ENCODE results near the gene CYP4F3. TPM values are rescaled to one million over a fixed set of nuclear protein-coding genes. Genes with fewer than 3 reads are reported as not detected.

The CYP4F3 gene
- total RNA-seq, 4 donors from 2014 or later = 0.08 to 5.3 (median 0.81) TPM; not detected in 1

- H3K4me1 ChIP-seq = peaks cover 0 to 4% (median 0%) of the 10 kb centered on the region in 3 donors
- H3K4me3 ChIP-seq = no peak overlapping the region
- no peaks in the 10 kb centered on the region for H3K9me3 ChIP-seq
- TF ChIP-seq POLR2AphosphoS5 (IDR thresholded peaks at IDR 0.05) = no peak
- no peak for TF ChIP-seq EP300 (IDR thresholded peaks at IDR 0.05)
- TF ChIP-seq POLR2A (IDR thresholded peaks at IDR 0.05) = no peak
- TF ChIP-seq CTCF (IDR thresholded peaks at IDR 0.05) = no peak
- ATAC-seq = no peak
- no peaks in the 10 kb centered on the region for H3K36me3 ChIP-seq
- no peak overlapping the region for H3K27ac ChIP-seq
- peaks cover 20% of the 10 kb centered on the region for H3K27me3 ChIP-seq
Observed at GRCh38 chr19:15639596-15639995, 1.1 kb upstream of the CYP4F3 start.

GRCh38 chr19:15640904-15641597 is 354 bp downstream of the CYP4F3 start:
- WGBS, 2 donors (ENCODE audit: low coverage in 1 of 2) = 24 to 37% methylated on average over 4 to 5 of the region's 12 CpGs
- no peaks in the 10 kb centered on the region for H3K9me3 ChIP-seq
- no peak for ATAC-seq

GRCh38 chr19:15641901-15642491 is 1.3 kb downstream of the CYP4F3 start:
- H3K27me3 ChIP-seq = peaks cover 22% of the 10 kb centered on the region
- no peak overlapping the region for H3K27ac ChIP-seq
- peaks cover 0 to 4% (median 0%) of the 10 kb centered on the region in 3 donors for H3K4me1 ChIP-seq
- peaks cover 0 to under 1% (median 0%) of the 10 kb centered on the region in 3 donors for H3K9me3 ChIP-seq
- TF ChIP-seq POLR2A (IDR thresholded peaks at IDR 0.05) (no peak), POLR2AphosphoS5 (IDR thresholded peaks at IDR 0.05) (no peak), EP300 (IDR thresholded peaks at IDR 0.05) (no peak), CTCF (IDR thresholded peaks at IDR 0.05) (no peak)
- H3K4me3 ChIP-seq = no peak overlapping the region
- no peaks in the 10 kb centered on the region for H3K36me3 ChIP-seq
- no peak for ATAC-seq
- WGBS, 2 donors (ENCODE audit: low coverage in 1 of 2) = 80 to 83% methylated on average over 1 of the region's 5 CpGs

More at GRCh38 chr19:15640904-15641597, 354 bp downstream of the CYP4F3 start:
- TF ChIP-seq POLR2AphosphoS5 (IDR thresholded peaks at IDR 0.05) = no peak
- TF ChIP-seq CTCF (IDR thresholded peaks at IDR 0.05) = no peak
- TF ChIP-seq EP300 (IDR thresholded peaks at IDR 0.05) = no peak
- no peak for TF ChIP-seq POLR2A (IDR thresholded peaks at IDR 0.05)
- Histone ChIP-seq H3K4me3 (no peak overlapping the region), H3K4me1 (peaks cover 0 to 4% (median 0%) of the 10 kb centered on the region in 3 donors), H3K27ac (no peak overlapping the region), H3K36me3 (no peaks in the 10 kb centered on the region), H3K27me3 (peaks cover 17% of the 10 kb centered on the region)

GRCh38 chr19:15642807-15643206 is 2.1 kb downstream of the CYP4F3 start:
- TF ChIP-seq CTCF (IDR thresholded peaks at IDR 0.05) (no peak), POLR2AphosphoS5 (IDR thresholded peaks at IDR 0.05) (no peak), EP300 (IDR thresholded peaks at IDR 0.05) (no peak), POLR2A (IDR thresholded peaks at IDR 0.05) (no peak)
- Histone ChIP-seq H3K27ac (no peak overlapping the region), H3K4me3 (no peak overlapping the region), H3K4me1 (peaks cover 0 to 4% (median 0%) of the 10 kb centered on the region in 3 donors), H3K9me3 (peaks cover 0 to 9% (median 0%) of the 10 kb centered on the region in 3 donors), H3K27me3 (peaks cover 25% of the 10 kb centered on the region), H3K36me3 (no peaks in the 10 kb centered on the region)
- no peak for ATAC-seq

- WGBS, 2 donors (ENCODE audit: low coverage in 1 of 2) = 44 to 69% methylated on average over 2 to 3 of the region's 3 CpGs
- H3K4me1 ChIP-seq = peaks cover 0 to 4% (median 0%) of the 10 kb centered on the region in 3 donors
- H3K9me3 ChIP-seq = peaks cover 0 to 14% (median 0%) of the 10 kb centered on the region in 3 donors
- H3K36me3 ChIP-seq = no peaks in the 10 kb centered on the region
- H3K4me3 ChIP-seq = no peak overlapping the region
- no peak for ATAC-seq
- no peak for TF ChIP-seq POLR2AphosphoS5 (IDR thresholded peaks at IDR 0.05)
- TF ChIP-seq EP300 (IDR thresholded peaks at IDR 0.05) = no peak
- TF ChIP-seq CTCF (IDR thresholded peaks at IDR 0.05) = no peak
- TF ChIP-seq POLR2A (IDR thresholded peaks at IDR 0.05) = no peak
- H3K27me3 ChIP-seq = peaks cover 25% of the 10 kb centered on the region
- H3K27ac ChIP-seq = no peak overlapping the region
Observed at GRCh38 chr19:15643387-15643786, 2.7 kb downstream of the CYP4F3 start.

All from gastroesophageal sphincter (tissue), 4 donors.